Cortex of kidney (tissue), 1 donor: ENCODE data around the gene TCF4.

Experiments used
- DNase-seq: peaks from one replicate; lab custom pipeline; 2025; lab: John Stamatoyannopoulos, UW

TCF4 gene

DNA sequence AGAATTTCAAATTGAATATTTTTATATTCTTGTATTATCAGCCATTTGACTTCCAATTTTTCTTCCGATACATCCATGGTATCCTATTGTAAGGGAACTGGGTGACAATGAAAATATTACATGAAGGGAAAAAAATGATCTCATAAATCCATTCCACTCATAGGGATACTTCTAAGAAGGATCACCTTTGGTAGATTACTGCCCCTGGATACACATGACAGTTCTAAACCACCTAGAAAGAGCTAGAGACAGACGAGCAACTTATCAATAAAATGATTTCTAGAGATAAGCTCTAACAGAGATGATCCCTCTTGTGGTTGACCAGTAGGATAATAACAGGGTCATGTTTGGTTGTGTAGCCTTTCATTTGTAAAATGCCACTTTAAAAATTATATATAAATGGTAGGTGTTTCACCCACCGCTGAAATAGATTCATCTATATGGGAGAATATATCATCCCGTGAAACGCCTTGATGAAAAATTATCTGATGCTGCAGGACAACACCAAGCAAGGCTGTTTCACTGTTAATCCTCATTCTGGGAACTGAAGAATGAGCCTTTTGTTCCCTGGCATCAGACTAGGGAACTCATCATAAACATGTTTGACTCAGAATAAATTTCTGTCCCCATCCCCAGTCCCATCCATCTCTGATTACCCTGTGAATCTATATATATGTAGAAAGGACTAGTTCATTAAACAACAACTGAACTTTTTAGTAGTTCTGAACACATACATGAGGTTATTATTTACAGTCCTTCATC, 180.0 kb downstream of the TCF4 start:
- DNase-seq = no peak

DNA sequence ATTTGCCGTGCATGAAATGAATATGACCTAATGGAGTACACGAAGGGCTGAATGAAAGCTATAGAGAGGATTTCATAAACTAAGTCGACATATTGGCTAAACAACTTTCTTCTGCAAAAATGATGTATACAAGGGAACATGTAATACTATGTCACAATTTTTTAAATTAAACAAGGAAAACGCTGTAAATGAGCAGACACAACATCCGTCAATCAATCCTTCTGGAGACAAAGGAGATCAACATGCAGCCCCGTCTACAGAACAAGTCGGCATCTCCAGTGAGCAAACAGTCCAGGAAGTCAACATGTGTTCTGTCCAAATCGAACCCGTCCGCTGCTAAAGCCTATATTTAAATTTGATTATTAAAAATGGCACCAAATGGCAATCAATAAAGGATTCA, 180.8 kb downstream of the TCF4 start:
- DNase-seq = no peak

DNA sequence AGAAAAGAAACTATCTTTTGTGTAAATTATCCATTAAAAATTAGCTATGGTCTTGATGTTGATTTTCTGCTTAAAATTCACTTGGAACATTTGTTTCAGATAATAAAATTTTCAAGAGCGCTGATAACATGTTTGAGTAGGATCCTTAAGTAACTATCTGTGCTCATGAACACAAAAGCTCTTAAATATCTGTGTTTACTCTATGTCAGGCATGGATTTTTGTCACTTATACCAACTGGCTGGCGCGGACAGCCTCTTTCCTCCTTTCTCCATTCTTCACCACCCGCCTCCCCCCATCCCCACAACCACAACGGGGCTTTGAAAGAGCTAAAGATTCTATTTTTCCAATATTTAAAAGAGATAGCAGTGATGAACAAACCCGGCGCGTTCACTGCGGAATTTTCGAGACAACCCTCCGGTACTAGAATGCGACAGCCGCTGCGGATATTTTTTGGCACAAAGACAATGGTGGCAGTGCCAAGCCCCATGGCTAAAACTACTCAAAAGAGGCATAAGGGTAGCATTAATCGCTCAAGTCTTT, 181.5 kb downstream of the TCF4 start:
- DNase-seq = no peak

DNA sequence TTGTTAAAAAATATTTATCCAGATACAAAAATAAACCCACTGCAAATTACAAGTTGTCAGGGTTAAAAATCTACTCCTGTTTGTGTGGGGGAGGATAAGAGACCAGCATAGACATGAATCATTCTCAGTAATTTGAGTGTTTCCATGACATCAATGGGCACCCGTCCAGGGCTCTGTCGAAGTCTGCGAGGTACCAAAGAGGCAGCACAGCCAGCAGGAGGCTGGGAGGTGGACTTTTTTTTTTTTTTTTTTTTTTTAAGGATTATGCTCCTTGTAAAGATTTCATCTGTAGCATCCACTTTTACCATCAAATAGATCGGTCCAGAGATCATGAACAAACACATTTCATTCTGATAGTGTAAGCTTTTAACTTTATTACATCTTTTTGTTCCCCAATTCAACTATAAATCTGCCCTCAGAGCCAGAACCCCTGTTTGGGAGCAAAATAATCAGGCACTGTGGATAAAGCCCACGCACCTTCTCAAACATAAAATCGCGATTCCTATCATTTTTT, 182.0 kb downstream of the TCF4 start:
- no peak for DNase-seq

DNA sequence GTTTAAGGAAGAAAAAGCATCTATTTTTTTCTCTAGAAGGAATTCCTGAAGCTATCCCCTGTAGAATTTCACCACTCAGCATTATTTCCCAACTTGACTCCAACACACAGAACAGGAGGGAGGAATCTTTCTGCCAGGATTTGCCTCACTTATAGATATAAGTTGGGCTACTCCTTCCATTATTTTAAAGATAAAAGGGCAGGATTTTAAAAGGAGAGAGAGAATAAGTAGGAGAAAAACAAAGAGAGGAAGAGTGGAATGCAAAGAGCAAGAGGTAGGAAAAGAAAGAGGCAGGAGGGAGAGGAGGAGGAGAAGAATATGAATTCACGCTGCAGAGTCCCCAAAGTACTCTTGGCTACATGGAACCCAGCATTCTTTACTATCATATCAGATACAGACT, 182.5 kb downstream of the TCF4 start:
- no peak for DNase-seq

DNA sequence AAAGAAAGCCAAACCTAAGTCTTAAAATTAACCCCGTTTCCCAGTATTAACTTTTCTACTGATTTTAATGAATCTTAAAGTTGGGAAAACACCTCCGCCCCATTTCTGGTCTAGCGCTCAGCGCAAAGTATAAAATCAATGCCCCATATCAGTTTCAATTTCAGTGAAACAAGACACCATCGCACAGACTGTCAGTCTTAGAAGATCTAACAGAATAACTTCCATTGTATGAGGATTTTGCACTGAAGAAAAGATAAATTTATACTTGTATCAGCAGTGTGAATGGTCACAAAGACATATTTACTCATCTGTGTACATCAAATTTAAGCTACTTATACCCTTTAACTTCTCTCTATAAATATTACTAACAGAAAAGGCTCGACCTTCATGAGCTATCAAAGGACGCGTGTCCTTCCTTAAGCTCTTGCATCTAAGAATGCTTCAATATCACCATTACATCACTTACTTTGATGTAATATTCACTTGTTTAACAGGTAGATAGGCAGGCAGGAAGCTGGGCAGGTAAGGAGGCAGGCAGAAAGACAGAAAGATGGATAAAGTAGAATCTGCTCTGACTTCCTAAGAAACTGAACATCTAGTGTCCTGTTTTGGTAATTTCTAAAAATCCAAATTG, 183.0 kb downstream of the TCF4 start:
- no peak for DNase-seq

DNA sequence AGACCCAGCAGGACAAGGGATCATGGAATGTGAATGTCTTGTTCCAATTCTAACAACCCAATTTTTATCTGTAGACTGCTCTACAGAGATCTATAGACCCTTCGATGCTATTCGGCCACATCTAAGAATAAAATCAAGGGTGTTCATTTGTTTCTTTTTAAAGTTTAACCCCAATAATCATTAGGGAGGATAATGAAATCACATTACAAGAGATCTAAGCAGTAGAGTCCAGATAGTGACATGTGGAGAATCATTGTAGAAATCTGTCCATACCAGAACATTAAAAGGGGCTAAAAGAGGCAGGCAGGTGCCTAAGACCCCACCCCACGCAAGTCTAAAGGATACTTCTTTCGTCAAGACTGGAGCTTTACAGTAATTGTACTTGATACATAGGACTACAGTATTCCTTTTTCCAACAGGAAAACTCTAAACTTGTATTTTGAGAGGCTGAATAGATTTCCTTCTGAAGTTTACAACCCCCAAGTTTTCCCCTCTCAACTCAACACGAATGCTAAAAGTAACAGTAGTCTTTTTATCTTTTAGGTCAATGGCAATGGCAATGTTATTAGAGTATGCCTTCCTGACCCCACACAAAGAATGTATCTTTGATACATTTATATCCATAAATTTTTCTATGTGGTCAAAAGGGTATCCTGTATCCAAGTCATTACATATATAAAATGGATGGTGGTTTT, 183.7 kb downstream of the TCF4 start:
- DNase-seq = no peak

DNA sequence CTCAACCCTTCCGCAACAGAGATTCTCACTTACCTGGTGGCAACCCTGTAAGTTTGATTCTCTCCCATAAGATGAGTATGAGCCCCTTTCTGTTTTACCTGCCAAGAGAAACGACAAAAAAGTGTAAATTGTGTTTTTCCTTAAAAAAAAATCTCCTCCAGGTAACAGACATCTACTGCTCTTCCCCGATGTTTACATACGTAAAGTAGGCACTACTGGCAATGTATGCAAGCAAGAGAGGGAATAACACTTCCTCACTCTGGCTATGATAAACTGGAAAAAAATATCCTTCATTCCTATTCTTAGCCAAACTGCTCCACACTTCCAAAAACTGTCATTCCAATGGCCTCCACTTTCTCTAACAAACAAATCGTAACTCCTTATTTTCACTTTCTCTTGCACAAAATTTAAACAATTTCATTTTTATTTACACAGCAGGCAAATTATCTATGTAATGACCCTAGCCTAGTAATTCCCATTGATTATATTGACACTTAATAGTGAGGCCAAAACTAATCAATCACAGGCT, 184.5 kb downstream of the TCF4 start:
- DNase-seq = no peak

DNA sequence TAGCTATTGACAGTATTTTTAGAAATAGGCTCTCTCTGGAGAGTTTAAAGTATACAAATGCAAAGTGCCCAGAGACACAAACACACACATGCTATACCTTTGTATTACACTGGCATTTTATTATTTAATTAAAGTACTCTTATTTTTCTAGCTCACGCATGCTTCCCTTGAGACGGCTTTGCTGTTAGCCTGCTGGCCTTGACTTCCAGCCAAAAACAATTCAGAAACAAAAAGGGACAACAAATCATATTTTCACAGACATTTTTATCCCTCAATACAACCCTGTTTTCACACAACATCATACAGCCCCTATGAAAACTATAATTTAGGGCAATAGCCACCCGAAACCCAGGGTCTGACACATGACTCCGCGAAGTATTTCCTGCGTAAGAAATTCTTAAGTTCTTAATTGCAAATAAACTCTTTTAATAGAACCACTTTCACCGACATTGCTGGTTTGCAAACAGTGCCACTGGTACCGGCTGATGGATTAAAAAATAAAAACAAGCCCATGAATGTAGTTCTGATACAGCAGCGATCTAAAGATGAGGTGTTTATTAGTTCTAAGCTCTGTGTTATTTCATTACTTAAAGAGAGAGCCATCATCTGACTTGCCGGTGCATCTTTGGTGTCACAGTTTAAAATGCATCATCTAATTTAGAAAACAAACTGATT, 185.1 kb downstream of the TCF4 start:
- DNase-seq = no peak

DNA sequence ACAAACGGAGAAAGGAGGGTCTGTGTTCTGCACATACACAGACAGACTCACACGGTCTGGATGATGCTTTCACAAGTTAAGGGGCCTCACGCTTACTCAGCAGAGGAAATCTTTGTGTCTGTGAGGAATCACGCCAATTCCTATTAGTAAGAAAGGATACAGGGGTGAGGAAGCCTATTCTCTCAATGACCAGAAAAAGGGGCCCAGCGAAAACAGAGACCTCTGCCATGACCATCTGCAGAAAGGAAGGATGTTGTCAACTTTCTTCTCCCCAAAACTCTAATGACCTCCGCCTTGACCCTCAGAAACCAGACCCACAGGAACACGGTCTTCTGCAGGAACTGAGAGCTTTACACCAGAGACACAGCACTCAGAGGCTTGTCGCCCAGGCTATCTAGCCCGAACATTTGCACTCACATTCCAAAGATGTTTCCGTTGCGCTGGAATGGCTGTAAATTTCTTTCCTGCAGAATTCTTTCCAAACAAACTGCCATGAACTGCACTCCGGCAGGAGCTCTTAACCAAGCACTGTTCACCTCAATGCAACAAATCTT, 186.3 kb downstream of the TCF4 start:
- no peak for DNase-seq

DNA sequence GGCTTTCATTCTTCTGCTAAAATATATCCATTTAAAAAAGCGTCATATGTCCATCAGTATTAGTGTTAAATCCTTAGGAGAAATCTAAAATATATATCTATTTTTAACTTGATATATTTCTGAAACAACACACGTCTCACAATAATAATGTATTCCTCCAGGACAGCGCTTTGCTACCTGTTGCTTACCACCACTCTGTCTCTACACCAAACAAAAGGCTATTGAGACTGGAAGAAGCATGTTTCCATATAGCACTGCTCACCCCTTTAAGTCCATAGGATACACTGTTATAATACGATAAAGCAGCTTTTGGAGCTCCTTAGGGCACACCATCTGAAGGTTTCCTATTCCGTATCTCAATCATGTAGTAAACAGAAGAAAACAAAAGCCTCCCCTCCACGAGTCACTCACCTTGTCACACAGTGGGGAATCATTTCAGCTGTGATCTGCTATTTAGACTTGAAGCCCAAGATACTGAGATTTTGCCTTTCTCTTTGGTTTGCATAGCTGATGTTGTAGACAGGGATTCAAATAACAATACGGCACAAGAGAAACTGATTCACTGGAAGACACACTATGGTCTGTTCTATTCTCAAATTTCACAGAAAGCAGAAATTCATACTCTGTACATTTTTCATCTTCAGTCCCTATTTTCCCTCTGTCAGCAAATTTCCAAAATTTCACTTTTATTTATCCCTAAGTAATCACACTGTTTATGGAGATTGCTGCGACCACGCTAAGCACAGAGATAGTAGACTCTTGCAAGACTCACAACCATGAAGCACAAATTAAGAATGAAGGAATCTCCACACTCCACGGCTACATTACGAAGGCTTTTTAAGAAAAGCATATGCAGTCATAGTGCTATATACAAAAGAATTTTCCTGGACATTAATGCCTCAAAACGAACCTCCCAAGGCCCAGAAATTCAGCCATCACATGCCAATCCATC, 187.1 kb downstream of the TCF4 start:
- DNase-seq = no peak

DNA sequence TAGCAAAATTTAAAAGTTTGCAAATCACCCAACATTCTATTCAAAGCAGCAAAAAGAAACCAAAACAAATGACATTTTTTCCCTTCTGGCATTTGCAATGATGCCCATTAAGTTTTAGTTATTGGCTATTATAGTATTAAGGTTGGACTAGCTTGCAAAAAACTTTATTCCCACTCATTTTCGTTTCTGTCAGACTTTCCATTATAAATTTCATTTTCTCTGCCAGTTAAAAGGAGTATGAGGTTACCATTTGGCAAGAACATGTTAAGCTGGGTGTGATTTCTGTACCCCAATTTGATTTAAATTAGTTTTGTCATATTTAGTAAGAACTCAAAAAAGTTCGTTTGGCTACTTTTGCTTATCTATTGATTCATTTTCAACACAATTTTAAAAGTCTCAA, 187.9 kb downstream of the TCF4 start:
- no peak for DNase-seq

DNA sequence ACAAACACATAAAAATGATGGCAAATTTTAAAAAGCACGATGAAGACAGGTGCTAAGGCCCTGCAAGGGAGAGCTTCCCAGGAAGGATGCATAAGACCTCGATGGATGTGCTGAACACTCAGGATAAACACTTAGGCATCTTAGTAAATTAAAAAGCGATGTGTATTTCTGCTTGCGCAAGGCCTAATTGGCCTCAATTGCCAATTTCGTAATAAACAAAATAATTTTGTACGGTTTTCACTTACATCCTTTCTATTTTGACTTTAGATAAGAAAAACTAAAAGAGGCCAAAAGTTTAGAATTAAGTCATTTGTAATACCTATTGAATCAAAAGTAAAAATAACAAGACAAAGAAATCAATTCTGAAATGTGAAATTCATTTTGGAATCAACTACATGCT, 189.1 kb downstream of the TCF4 start:
- no peak for DNase-seq

DNA sequence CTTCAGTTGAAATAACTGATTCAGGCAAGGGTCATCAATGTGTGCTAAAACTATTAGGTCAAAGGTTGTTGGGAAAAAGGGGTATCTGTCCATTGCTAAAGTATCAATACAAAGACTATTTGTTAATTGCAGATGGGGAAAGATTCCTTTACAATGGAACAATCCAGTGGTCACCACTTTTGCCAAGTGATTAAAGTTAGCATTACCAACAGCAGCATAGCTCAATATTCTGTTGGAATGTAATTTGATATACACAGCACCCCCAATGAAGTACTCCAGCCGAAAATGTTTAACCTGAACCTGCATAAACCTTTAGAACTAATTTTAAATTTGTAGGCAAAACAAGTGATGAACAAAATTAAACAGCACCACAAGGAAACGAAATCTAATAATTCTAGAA, 191.0 kb downstream of the TCF4 start:
- no peak for DNase-seq

DNA sequence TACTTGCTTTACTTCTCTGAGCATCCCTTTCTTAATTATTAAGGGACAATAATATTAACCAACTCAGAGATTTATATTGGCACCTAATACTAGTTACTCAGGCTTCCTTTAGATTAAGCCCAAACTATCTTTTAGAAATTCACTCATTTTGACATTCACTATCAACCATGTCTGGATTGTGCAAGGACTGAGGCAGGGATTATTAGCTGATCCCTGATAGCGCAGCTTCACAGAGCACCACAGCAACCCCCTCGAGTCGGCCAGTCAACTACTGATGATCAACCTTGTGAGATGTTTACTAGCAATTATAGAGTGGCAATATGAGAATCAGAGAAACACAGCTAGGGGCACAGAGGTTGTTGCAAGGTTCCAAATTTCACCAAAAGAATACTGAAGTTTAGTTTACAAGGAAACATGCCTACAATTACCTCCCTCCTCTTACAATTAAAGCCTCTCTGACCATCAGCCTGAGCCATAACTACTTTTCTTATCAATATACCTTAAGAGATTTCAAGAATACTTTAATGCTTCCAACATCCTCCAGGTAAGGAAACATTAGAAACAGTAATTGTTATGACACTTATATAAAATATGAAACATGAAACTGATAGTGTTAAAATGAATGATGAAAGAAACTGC, 191.6 kb downstream of the TCF4 start:
- no peak for DNase-seq

DNA sequence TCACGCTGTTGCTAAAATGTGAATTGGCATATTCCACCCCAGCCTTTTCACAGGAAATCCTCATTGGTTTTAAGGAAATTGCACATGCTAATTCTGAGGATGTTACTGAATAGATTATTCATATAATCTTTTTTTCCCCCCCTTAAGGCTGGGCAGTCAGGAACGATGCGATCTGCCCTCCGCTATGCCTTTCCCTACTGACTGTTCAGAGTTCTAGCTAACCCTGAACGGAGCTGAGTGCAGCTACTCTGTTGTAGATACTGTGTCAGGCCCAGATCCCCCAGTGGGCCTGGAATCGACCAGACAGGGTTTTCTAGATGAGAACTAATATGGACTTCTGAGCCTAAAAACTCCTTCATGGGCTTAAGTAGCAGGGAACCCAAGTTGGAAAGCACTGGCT, 192.2 kb downstream of the TCF4 start:
- DNase-seq = no peak

DNA sequence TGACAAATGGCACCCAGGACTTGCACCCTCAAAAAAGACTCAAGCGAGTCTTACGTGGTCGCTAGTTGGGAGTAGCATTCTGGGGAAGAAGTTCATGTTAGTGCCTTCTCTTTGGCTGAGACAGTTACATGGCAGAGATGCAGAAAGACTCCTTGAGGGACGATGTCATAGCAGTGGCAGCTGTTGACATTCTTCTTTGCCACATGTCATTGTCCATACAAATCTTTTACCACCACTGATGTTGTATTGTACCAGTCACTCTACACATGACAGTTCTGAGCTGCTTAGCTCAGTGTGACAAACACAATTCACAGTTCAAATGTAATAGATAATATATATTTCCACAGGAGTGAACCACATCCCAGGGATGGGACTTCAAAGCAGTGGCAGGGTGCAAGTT, 197.1 kb downstream of the TCF4 start:
- no peak for DNase-seq

DNA sequence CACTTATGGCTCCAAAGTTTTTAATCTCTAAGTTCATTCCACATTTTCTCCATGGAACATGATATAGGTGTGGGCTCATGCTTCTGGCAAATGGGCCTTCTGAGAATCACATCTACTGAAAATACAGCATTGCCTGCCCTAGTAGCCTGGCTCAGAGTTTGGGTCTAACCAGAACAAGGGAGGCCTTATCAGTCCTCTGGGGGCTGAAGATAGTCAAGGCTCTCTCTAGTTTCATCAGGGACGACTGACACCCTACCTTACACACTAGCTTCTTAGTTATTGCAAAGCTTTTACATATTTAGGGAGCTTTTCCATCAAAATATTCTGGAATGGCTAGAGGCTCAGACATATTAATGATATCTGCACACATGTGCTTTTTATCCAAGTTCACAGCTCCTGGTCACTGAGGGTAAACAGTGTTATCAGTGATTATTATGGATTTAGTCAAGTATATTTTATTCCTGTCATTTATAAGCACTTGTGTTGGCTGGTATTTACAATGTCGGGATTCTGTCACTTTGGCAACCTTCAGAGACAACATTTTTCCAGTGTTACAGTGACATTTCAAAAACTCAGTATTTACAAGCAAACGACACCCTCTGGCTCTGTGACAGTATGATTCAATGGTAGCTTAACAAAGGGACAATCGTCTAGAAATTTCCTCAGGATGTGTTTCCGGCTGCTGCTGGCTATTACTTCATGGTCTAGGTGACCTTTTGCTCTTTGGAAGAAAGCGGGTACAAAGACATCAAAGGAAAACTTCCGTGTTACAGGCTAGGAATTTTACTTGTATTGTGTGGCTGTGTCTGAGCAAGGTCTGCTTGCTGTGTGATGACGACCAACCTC, 200.6 kb downstream of the TCF4 start:
- no peak for DNase-seq

DNA sequence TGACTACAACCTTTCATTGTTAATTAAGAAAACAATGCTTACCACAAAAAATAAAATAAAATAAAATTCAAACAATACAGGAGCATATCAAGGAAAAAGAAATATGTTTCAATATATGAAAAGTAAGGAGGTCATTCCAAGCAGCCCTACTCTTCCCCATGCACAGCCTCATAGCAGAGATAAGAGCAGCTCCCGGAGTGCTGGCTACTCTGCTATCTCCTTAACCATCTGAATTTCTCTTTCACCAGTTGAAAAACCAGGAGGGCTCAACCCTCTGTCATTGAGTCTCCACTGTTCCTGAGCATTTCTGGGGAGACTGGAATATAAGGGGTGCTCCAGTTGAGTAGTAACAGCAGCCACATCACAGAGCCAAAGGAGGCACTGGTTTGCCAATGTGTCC, 201.4 kb downstream of the TCF4 start:
- no peak for DNase-seq
